ENCODE measurements around the gene MYO16. TPM values are rescaled to one million over a fixed set of nuclear protein-coding genes. Genes with fewer than 3 reads are reported as not detected.

The MYO16 gene
- total RNA-seq, 1 experiment from 2014 or later = 0.49 TPM

- no TSS peak for BruUV-seq (replicated peaks)
These were observed 492.4 kb downstream of the MYO16 start for GRCh38 chr13:109121826-109122225.

DNA sequence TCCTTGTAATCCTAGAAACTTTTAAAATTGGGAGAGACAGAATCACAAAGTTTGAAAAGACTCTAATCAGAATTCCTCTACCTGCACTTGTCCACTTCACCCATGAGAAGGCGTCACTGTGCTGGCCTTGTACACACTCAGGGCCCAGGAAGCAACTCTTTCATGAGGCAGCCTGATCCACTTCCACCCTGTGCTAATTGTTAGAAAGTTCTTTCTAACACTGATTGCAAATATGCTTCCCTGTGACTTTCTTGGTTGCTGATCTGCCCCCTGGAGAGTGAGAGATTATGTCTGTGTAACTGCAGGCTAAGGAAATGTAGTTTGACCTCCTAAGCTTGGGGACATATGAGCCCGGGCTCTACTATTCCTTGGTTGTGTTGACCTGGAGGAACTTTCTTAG lies 494.6 kb downstream of the MYO16 start:
- Histone ChIP-seq H3K9me3 (ENCODE audit: low read depth, low read length, poor library complexity, severe bottlenecking) (no peaks in the 10 kb centered on the region), H3K27me3 (replicated peaks; ENCODE audit: insufficient read depth, low read depth, low read length, poor library complexity) (no peaks in the 10 kb centered on the region), H3K4me3 (ENCODE audit: low read depth, low read length, poor library complexity, severe bottlenecking) (no peak overlapping the region), H3K36me3 (ENCODE audit: insufficient read depth, low read length, poor library complexity, severe bottlenecking) (no peaks in the 10 kb centered on the region), H3K4me1 (ENCODE audit: insufficient read depth, low read length, poor library complexity, severe bottlenecking) (peaks cover 37% of the 10 kb centered on the region), H3K27ac (ENCODE audit: low read depth, low read length, poor library complexity, severe bottlenecking) (peak overlapping the region; percentile 41)
- no TSS peak for BruUV-seq (replicated peaks)
- no peak for TF ChIP-seq EZH2 (IDR thresholded peaks at IDR 0.05; ENCODE audit: borderline replicate concordance, low read depth, low read length, poor library complexity, severe bottlenecking)
- 0 out of 2 replicates have a peak, but pooled peaks have one; percentile 29 for TF ChIP-seq CTCF (conservative IDR thresholded peaks at IDR 0.05; ENCODE audit: low read depth, low read length)
- CTCF ChIA-PET = no interaction called here
- DNase-seq (ENCODE audit: low spot score) = peak; percentile 73
- POLR2A ChIA-PET (ENCODE audit: low non-redundant PET) = no interaction called here
- intact Hi-C loops (cut with micrococcal nuclease; ENCODE audit: unreplicated experiment) = no loop called here

More at GRCh38 chr13:109121826-109122225, 492.4 kb downstream of the MYO16 start:
- CTCF ChIA-PET = no interaction called here
- Histone ChIP-seq H3K27me3 (replicated peaks; ENCODE audit: insufficient read depth, low read depth, low read length, poor library complexity) (no peaks in the 10 kb centered on the region), H3K4me3 (ENCODE audit: low read depth, low read length, poor library complexity, severe bottlenecking) (no peak overlapping the region), H3K9me3 (ENCODE audit: low read depth, low read length, poor library complexity, severe bottlenecking) (no peaks in the 10 kb centered on the region), H3K27ac (ENCODE audit: low read depth, low read length, poor library complexity, severe bottlenecking) (no peak overlapping the region), H3K4me1 (ENCODE audit: insufficient read depth, low read length, poor library complexity, severe bottlenecking) (peaks cover 31% of the 10 kb centered on the region), H3K36me3 (ENCODE audit: insufficient read depth, low read length, poor library complexity, severe bottlenecking) (no peaks in the 10 kb centered on the region)
- intact Hi-C loops (cut with micrococcal nuclease; ENCODE audit: unreplicated experiment) = no loop called here
- DNase-seq (ENCODE audit: low spot score) = no peak
- TF ChIP-seq EZH2 (IDR thresholded peaks at IDR 0.05; ENCODE audit: borderline replicate concordance, low read depth, low read length, poor library complexity, severe bottlenecking) = no peak
- TF ChIP-seq CTCF (conservative IDR thresholded peaks at IDR 0.05; ENCODE audit: low read depth, low read length) = no peak
- POLR2A ChIA-PET (ENCODE audit: low non-redundant PET) = no interaction called here

DNA sequence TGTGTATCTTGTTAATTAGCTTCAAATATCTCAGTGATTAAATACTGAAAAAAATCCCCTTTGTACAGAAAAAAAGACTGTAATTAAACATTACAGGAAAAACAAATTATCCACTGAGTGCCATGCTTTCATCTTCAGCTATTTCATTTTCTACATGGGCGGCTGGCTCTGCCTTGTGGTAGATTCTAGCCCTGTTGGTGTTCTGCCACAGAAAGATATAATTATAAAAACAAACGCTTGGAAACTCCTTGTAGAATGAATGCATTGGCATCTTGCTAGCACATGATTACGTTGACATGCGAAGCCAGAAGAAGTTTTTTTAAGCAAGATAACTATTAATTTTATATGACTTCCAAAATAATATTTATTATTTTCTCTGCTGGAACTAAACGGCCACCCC lies 496.8 kb downstream of the MYO16 start:
- no peak for DNase-seq (ENCODE audit: low spot score)
- ChIA-PET POLR2A (ENCODE audit: low non-redundant PET) (no interaction called here), CTCF (interaction anchor here (0.5 kb wide), 1 partner anchor 115 kb away, joined by 6 read pairs; no protein-coding TSS in a partner anchor)
- peaks cover 51% of the 10 kb centered on the region for H3K4me1 ChIP-seq (ENCODE audit: insufficient read depth, low read length, poor library complexity, severe bottlenecking)
- H3K36me3 ChIP-seq (ENCODE audit: insufficient read depth, low read length, poor library complexity, severe bottlenecking) = no peaks in the 10 kb centered on the region
- intact Hi-C loops (cut with micrococcal nuclease; ENCODE audit: unreplicated experiment) = no loop called here
- no peaks in the 10 kb centered on the region for H3K9me3 ChIP-seq (ENCODE audit: low read depth, low read length, poor library complexity, severe bottlenecking)
- no peaks in the 10 kb centered on the region for H3K27me3 ChIP-seq (replicated peaks; ENCODE audit: insufficient read depth, low read depth, low read length, poor library complexity)
- H3K4me3 ChIP-seq (ENCODE audit: low read depth, low read length, poor library complexity, severe bottlenecking) = no peak overlapping the region
- no peak overlapping the region for H3K27ac ChIP-seq (ENCODE audit: low read depth, low read length, poor library complexity, severe bottlenecking)
- no TSS peak for BruUV-seq (replicated peaks)
- no peak for TF ChIP-seq EZH2 (IDR thresholded peaks at IDR 0.05; ENCODE audit: borderline replicate concordance, low read depth, low read length, poor library complexity, severe bottlenecking)
- no peak; the same call in 1 of the 2 replicates for TF ChIP-seq CTCF (conservative IDR thresholded peaks at IDR 0.05; ENCODE audit: low read depth, low read length)
